ENCODE results near the gene TYW1B.
"Not testable (repeated sequence)": the region's sequence is repeated elsewhere in the genome, so short reads cannot be mapped to it uniquely, and the experiment has no call there.

The TYW1B gene

GRCh38 chr7:72795401-72795800, 32.6 kb downstream of the TYW1B start:
- not testable (repeated sequence) for H3K9me3 Mint-ChIP-seq; DNase-seq (ENCODE audit: low spot score); H3K27me3 Mint-ChIP-seq (ENCODE audit: low read depth); H3K27ac Mint-ChIP-seq; H3K4me1 Mint-ChIP-seq (ENCODE audit: low read depth); H3K4me3 Mint-ChIP-seq
- peaks cover 11% of the 10 kb centered on the region for H3K36me3 Mint-ChIP-seq (ENCODE audit: low read depth)

GRCh38 chr7:72793791-72794190, 34.2 kb downstream of the TYW1B start:
- H3K36me3 Mint-ChIP-seq (ENCODE audit: low read depth), result peaks cover 11% of the 10 kb centered on the region
- H3K27ac Mint-ChIP-seq, result no peak overlapping the region
- no peaks in the 10 kb centered on the region for H3K27me3 Mint-ChIP-seq (ENCODE audit: low read depth)
- H3K4me3 Mint-ChIP-seq, result no peak overlapping the region
- DNase-seq (ENCODE audit: low spot score), result no peak
- H3K9me3 Mint-ChIP-seq, result peaks cover 8% of the 10 kb centered on the region
- H3K4me1 Mint-ChIP-seq (ENCODE audit: low read depth), result no peaks in the 10 kb centered on the region

GRCh38 chr7:72790698-72791060, 37.3 kb downstream of the TYW1B start:
- not testable (repeated sequence) for H3K36me3 Mint-ChIP-seq (ENCODE audit: low read depth); H3K4me1 Mint-ChIP-seq (ENCODE audit: low read depth); DNase-seq (ENCODE audit: low spot score); H3K27me3 Mint-ChIP-seq (ENCODE audit: low read depth); H3K4me3 Mint-ChIP-seq; H3K27ac Mint-ChIP-seq; H3K9me3 Mint-ChIP-seq

GRCh38 chr7:72790048-72790697, 37.8 kb downstream of the TYW1B start:
- not testable (repeated sequence) for H3K9me3 Mint-ChIP-seq; H3K4me3 Mint-ChIP-seq; H3K27ac Mint-ChIP-seq; H3K27me3 Mint-ChIP-seq (ENCODE audit: low read depth); H3K36me3 Mint-ChIP-seq (ENCODE audit: low read depth); DNase-seq (ENCODE audit: low spot score); H3K4me1 Mint-ChIP-seq (ENCODE audit: low read depth)

- no peak for DNase-seq (ENCODE audit: low spot score)
Observed at GRCh38 chr7:72785166-72785955, 42.6 kb downstream of the TYW1B start.

GRCh38 chr7:72783601-72784370, 44.2 kb downstream of the TYW1B start:
- H3K9me3 Mint-ChIP-seq; H3K27ac Mint-ChIP-seq; H3K4me1 Mint-ChIP-seq (ENCODE audit: low read depth); H3K36me3 Mint-ChIP-seq (ENCODE audit: low read depth); H3K4me3 Mint-ChIP-seq; DNase-seq (ENCODE audit: low spot score); H3K27me3 Mint-ChIP-seq (ENCODE audit: low read depth): not testable (repeated sequence)

More at GRCh38 chr7:72785166-72785955, 42.6 kb downstream of the TYW1B start:
- Mint-ChIP-seq H3K27me3 (ENCODE audit: low read depth) (no peaks in the 10 kb centered on the region), H3K9me3 (no peaks in the 10 kb centered on the region), H3K36me3 (ENCODE audit: low read depth) (no peaks in the 10 kb centered on the region), H3K4me1 (ENCODE audit: low read depth) (no peaks in the 10 kb centered on the region), H3K4me3 (no peak overlapping the region), H3K27ac (no peak overlapping the region)

- no peak overlapping the region for H3K27ac Mint-ChIP-seq
- H3K4me1 Mint-ChIP-seq (ENCODE audit: low read depth), result no peaks in the 10 kb centered on the region
- no peaks in the 10 kb centered on the region for H3K9me3 Mint-ChIP-seq
- no peak for DNase-seq (ENCODE audit: low spot score)
- H3K27me3 Mint-ChIP-seq (ENCODE audit: low read depth), result no peaks in the 10 kb centered on the region
- H3K4me3 Mint-ChIP-seq, result no peak overlapping the region
- peaks cover 6% of the 10 kb centered on the region for H3K36me3 Mint-ChIP-seq (ENCODE audit: low read depth)
Observed at GRCh38 chr7:72781631-72782030, 46.4 kb downstream of the TYW1B start.

- Mint-ChIP-seq H3K4me3 (no peak overlapping the region), H3K4me1 (ENCODE audit: low read depth) (peaks cover under 1% of the 10 kb centered on the region), H3K27ac (no peak overlapping the region), H3K9me3 (no peaks in the 10 kb centered on the region), H3K27me3 (ENCODE audit: low read depth) (no peaks in the 10 kb centered on the region), H3K36me3 (ENCODE audit: low read depth) (peaks cover 6% of the 10 kb centered on the region)
- no peak for DNase-seq (ENCODE audit: low spot score)
Observed at GRCh38 chr7:72781161-72781560, 46.8 kb downstream of the TYW1B start.

- H3K9me3 Mint-ChIP-seq; H3K4me3 Mint-ChIP-seq; H3K27me3 Mint-ChIP-seq (ENCODE audit: low read depth); H3K27ac Mint-ChIP-seq; DNase-seq (ENCODE audit: low spot score); H3K4me1 Mint-ChIP-seq (ENCODE audit: low read depth): not testable (repeated sequence)
- peaks cover 12% of the 10 kb centered on the region for H3K36me3 Mint-ChIP-seq (ENCODE audit: low read depth)
Observed at GRCh38 chr7:72780289-72780894, 47.6 kb downstream of the TYW1B start.

- not testable (repeated sequence) for H3K4me1 Mint-ChIP-seq (ENCODE audit: low read depth); H3K4me3 Mint-ChIP-seq; H3K27me3 Mint-ChIP-seq (ENCODE audit: low read depth); H3K27ac Mint-ChIP-seq; H3K9me3 Mint-ChIP-seq; DNase-seq (ENCODE audit: low spot score)
- peaks cover 20% of the 10 kb centered on the region for H3K36me3 Mint-ChIP-seq (ENCODE audit: low read depth)
Observed at GRCh38 chr7:72777167-72777566, 50.8 kb downstream of the TYW1B start.

- H3K27ac Mint-ChIP-seq; H3K4me3 Mint-ChIP-seq; H3K4me1 Mint-ChIP-seq (ENCODE audit: low read depth); DNase-seq (ENCODE audit: low spot score); H3K27me3 Mint-ChIP-seq (ENCODE audit: low read depth); H3K9me3 Mint-ChIP-seq: not testable (repeated sequence)
- H3K36me3 Mint-ChIP-seq (ENCODE audit: low read depth), result peaks cover 25% of the 10 kb centered on the region
Observed at GRCh38 chr7:72772627-72773026, 55.4 kb downstream of the TYW1B start.

- H3K9me3 Mint-ChIP-seq; H3K4me3 Mint-ChIP-seq; H3K27me3 Mint-ChIP-seq (ENCODE audit: low read depth); DNase-seq (ENCODE audit: low spot score); H3K4me1 Mint-ChIP-seq (ENCODE audit: low read depth); H3K27ac Mint-ChIP-seq; H3K36me3 Mint-ChIP-seq (ENCODE audit: low read depth): not testable (repeated sequence)
Observed at GRCh38 chr7:72766994-72767393, 61.0 kb downstream of the TYW1B start.

- peaks cover 24% of the 10 kb centered on the region for H3K9me3 Mint-ChIP-seq
- H3K4me1 Mint-ChIP-seq (ENCODE audit: low read depth), result no peaks in the 10 kb centered on the region
- peaks cover 12% of the 10 kb centered on the region for H3K36me3 Mint-ChIP-seq (ENCODE audit: low read depth)
Observed at GRCh38 chr7:72760602-72761001, 67.4 kb downstream of the TYW1B start.

GRCh38 chr7:72754312-72754711, 73.7 kb downstream of the TYW1B start:
- Mint-ChIP-seq H3K4me3 (no peak overlapping the region), H3K4me1 (ENCODE audit: low read depth) (no peaks in the 10 kb centered on the region), H3K9me3 (peaks cover 16% of the 10 kb centered on the region), H3K27ac (no peak overlapping the region), H3K36me3 (ENCODE audit: low read depth) (peaks cover 9% of the 10 kb centered on the region), H3K27me3 (ENCODE audit: low read depth) (no peaks in the 10 kb centered on the region)
- DNase-seq (ENCODE audit: low spot score), result no peak

More at GRCh38 chr7:72760602-72761001, 67.4 kb downstream of the TYW1B start:
- Mint-ChIP-seq H3K27me3 (ENCODE audit: low read depth) (no peaks in the 10 kb centered on the region), H3K4me3 (no peak overlapping the region), H3K27ac (no peak overlapping the region)
- DNase-seq (ENCODE audit: low spot score), result no peak

Measured in T-helper 2 cell treated with Interferon-gamma antibody and Interleukin-4, amounts not matched to agents 5 μg/mL and 100 μg/mL, for 36 hours (primary cell).